AG09319 (cell line): ENCODE data around the gene TIMP2.

Source experiments
- DNase-seq: peaks from one replicate; pipeline ENCODE4 v3.0.0-alpha.2; 2010; ENCODE audit warnings: low read depth; ENCODE audit errors: extremely low read depth
- TF ChIP-seq, protein P1 (sequence below): IDR thresholded peaks from 2 replicates; pipeline ENCODE4 v1.5.1; 2011; ENCODE audit warnings: low read depth, mild to moderate bottlenecking, inconsistent platforms, low read length, moderate library complexity

TIMP2 gene

GRCh38 chr17:78828470-78829185 lies 96.6 kb downstream of the TIMP2 start:
- no peak for DNase-seq
- TF ChIP-seq, protein P1, sequence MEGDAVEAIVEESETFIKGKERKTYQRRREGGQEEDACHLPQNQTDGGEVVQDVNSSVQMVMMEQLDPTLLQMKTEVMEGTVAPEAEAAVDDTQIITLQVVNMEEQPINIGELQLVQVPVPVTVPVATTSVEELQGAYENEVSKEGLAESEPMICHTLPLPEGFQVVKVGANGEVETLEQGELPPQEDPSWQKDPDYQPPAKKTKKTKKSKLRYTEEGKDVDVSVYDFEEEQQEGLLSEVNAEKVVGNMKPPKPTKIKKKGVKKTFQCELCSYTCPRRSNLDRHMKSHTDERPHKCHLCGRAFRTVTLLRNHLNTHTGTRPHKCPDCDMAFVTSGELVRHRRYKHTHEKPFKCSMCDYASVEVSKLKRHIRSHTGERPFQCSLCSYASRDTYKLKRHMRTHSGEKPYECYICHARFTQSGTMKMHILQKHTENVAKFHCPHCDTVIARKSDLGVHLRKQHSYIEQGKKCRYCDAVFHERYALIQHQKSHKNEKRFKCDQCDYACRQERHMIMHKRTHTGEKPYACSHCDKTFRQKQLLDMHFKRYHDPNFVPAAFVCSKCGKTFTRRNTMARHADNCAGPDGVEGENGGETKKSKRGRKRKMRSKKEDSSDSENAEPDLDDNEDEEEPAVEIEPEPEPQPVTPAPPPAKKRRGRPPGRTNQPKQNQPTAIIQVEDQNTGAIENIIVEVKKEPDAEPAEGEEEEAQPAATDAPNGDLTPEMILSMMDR, result peak; percentile 28

DNA sequence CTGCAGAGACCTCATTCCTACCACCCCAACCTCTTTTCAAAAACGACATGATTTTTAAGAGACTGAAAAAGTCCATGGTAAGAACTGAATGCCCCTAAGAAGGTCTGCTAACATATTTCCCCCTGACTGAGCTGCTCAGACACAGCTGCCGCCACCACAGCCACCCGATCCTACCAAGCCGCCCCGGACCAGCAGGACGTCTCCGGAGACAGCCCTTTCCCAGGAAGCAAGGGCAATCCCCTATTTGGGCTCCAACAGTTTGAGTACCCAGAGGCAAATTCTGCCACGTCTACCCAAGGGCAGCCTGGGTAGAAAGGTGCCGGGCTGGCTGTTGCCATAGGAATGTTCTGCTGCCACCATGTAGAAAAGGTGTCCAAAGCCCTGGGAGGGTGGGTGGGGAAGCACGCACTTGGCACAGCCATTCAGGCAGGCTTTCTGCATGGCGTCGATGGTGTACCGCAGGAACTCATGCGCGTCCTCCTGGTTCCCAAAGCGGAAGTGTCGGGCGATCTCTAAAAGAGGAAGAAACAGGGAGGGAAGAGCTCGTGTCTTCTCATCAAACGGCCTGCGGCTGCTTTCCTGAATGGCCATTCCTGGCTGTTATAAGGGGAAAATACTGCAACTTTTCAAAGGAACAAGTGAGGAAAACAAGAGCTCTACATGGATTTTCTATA lies 98.2 kb downstream of the TIMP2 start:
- TF ChIP-seq, protein P1, result no peak
- DNase-seq, result no peak

GRCh38 chr17:78826421-78826820 lies 98.8 kb downstream of the TIMP2 start:
- TF ChIP-seq, protein P1, result no peak
- DNase-seq, result no peak

GRCh38 chr17:78825696-78826095 lies 99.5 kb downstream of the TIMP2 start:
- no peak for DNase-seq
- TF ChIP-seq, protein P1, result no peak

DNA sequence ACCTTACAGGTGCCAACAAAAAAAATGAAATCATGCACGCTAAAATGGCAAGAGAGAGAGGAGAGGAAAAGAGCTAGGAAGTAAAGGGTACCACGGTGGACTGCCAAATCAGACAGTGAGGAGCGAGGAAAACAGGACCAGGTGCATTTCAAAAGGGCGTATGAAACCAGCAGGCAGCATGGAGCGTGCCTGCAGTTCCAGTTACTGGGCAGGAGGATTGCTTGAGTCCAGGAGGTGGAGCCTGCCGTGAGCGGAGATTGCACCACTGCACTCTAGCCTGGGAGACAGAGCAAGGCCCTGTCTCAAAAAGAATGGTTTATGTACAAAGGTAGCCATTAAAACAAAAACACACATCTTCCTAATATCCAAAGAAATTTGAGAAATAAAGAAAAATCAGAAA lies 100.9 kb downstream of the TIMP2 start:
- no peak for DNase-seq
- TF ChIP-seq, protein P1, result no peak

DNA sequence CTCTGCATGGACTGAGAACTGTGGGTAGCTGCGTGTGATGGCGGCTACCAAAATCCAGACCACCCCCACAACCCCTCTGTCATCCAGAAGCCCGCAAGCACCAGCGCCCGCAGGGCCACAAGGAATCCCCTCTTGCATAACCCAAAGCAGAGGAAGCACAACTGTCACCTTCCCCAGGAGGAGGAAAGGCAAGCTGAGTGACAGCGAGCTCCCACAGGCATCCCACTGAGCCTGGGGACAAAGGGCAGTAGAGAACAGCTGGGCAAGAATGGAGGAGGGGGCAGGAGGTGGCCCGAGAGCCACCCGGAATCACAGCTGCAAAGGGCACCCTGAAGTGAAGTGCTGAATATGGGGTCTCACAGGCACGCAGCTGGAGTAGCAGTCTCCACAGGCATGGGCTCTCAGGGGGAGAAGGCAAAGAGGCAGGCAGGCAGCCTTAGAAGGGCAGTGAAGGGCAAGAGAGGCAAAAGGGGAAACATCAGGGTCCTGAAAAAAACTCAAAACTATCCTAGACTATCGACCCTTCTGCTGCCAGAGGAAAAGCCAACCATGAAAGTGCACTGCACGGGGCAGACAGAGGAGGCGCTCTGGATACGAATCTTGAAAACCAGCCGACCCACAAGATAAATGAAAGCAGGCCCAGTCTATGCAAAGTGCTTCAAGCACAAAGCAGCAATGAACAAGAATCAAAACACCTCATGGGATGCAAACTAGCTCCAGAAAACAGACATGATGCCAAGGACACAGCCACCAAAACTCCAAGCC lies 101.7 kb downstream of the TIMP2 start:
- no peak for DNase-seq
- TF ChIP-seq, protein P1, result 0 out of 2 replicates have a peak, but pooled peaks have one; percentile 1

DNA sequence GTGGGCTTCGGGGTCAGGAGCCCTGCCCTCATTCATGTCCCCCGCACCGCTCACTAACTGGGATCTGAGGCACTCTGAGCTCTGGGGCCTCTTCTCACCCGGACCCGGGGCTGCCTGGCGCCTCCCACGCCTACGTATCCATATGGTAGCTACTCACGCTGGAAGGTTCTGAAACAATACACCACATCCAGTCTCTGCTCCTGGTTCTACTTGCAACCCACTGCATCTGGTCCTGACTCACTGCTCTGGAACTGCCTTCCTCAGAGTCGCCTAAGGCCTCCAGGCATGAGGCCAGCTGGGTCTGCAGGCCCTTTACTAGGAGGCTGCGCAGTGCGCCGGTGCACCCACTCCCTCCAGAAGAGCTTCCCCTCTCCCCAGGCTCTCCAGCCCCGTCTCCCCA lies 102.6 kb downstream of the TIMP2 start:
- DNase-seq, result peak; percentile 67
- TF ChIP-seq, protein P1, result no peak
